ENCODE results near the gene KCNF1. TPM values are rescaled to one million over a fixed set of nuclear protein-coding genes. Genes with fewer than 3 reads are reported as not detected.

The KCNF1 gene
- total RNA-seq, 4 donors from 2014 or later: 20.2 to 51.7 (median 44.4) TPM

DNA sequence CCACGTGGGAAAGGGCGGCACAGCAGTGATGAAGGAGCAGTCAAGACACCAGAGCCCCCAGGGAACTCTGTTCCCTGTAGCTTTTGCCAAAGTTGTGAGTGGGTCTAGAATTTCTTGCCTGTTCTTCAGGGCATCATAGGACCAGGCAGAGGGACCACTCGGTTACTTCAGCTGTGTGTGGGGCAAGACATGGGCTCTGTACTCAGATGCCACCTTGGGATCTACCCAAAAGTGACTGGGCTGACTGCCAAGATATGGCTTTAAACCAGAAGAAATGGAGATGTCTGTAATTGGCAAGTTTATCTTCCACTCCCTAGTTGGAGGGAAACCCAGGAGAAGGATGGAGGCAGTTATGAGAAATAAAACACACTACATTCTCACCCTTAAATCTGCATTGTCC, 29.6 kb downstream of the KCNF1 start:
- TF ChIP-seq EP300 (IDR thresholded peaks at IDR 0.05) (no peak), POLR2AphosphoS5 (IDR thresholded peaks at IDR 0.05) (no peak), POLR2A (IDR thresholded peaks at IDR 0.05; ENCODE audit: low read depth) (no peak)
- TF ChIP-seq, protein P1, sequence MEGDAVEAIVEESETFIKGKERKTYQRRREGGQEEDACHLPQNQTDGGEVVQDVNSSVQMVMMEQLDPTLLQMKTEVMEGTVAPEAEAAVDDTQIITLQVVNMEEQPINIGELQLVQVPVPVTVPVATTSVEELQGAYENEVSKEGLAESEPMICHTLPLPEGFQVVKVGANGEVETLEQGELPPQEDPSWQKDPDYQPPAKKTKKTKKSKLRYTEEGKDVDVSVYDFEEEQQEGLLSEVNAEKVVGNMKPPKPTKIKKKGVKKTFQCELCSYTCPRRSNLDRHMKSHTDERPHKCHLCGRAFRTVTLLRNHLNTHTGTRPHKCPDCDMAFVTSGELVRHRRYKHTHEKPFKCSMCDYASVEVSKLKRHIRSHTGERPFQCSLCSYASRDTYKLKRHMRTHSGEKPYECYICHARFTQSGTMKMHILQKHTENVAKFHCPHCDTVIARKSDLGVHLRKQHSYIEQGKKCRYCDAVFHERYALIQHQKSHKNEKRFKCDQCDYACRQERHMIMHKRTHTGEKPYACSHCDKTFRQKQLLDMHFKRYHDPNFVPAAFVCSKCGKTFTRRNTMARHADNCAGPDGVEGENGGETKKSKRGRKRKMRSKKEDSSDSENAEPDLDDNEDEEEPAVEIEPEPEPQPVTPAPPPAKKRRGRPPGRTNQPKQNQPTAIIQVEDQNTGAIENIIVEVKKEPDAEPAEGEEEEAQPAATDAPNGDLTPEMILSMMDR (IDR thresholded peaks at IDR 0.05): no peak
- DNase-seq (ENCODE audit: extremely low spot score): no peak
- 69% methylated on average over 3 of the region's 3 CpGs for WGBS
- Histone ChIP-seq H3K27ac (replicated peaks in 1 of 4) (no peak overlapping the region), H3K4me3 (no peak overlapping the region), H3K9me3 (peaks cover 0 to 19% (median 14%) of the 10 kb centered on the region in 4 donors), H3K27me3 (peaks cover 0 to 21% (median 0%) of the 10 kb centered on the region in 4 donors), H3K36me3 (no peaks in the 10 kb centered on the region), H3K4me1 (no peaks in the 10 kb centered on the region)
- intact Hi-C loops (cut with DNase I): no loop called here

DNA sequence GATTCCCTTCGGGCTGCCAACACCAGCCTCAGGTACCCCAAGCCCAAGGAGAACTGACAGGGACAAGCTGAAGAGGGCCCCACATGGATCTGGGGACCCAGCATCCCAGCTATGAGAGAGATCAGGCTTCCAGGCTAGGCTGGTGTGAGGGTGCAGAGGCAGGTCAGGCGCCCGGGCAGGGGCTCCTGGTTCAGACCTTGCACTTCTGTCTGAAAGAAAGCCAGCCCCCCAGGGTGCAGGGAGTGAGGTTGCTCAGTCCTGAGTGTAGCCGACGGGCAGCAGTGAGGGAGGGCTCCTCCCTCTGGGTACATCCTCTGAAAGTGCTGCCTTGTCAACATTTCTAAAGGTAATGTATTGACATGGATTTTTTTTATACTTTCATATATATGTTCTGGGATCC, 33.1 kb downstream of the KCNF1 start:
- H3K4me1 ChIP-seq: no peaks in the 10 kb centered on the region
- peaks cover 0 to under 1% (median under 1%) of the 10 kb centered on the region in 4 donors for H3K9me3 ChIP-seq
- H3K27ac ChIP-seq (replicated peaks in 1 of 4): no peak overlapping the region
- H3K27me3 ChIP-seq: peaks cover 0 to 28% (median 0%) of the 10 kb centered on the region in 4 donors
- no peaks in the 10 kb centered on the region for H3K36me3 ChIP-seq
- TF ChIP-seq POLR2AphosphoS5 (IDR thresholded peaks at IDR 0.05) (no peak), POLR2A (IDR thresholded peaks at IDR 0.05; ENCODE audit: low read depth) (no peak), EP300 (IDR thresholded peaks at IDR 0.05) (no peak)
- TF ChIP-seq, protein P1 (IDR thresholded peaks at IDR 0.05): no peak
- DNase-seq (ENCODE audit: extremely low spot score): no peak
- no peak overlapping the region for H3K4me3 ChIP-seq
- intact Hi-C loops (cut with DNase I): no loop called here
- WGBS: 73% methylated on average over 2 of the region's 5 CpGs

DNA sequence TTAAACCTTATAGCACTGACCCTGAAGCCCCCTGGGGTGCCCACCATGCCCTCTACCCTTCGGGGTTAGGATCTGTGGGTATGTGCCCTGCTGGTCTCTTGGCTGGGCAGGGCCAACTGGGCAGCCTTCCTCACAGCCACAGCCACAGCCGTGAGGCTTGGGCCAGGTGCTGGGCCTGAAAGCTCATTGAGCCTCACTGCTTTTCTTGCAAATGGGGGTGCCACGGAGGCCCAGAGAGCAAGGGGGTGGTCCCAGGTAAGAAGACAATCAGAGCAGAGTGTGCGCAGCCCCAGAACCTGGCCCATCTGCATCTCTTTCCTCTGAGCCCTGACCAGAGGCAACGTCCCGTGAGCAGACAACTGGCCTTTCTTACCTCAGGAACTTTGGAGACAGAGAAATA, 34.7 kb downstream of the KCNF1 start:
- H3K4me3 ChIP-seq: no peak overlapping the region
- no peak overlapping the region for H3K27ac ChIP-seq (replicated peaks in 1 of 4)
- no peaks in the 10 kb centered on the region for H3K36me3 ChIP-seq
- no peaks in the 10 kb centered on the region for H3K4me1 ChIP-seq
- TF ChIP-seq EP300 (IDR thresholded peaks at IDR 0.05): no peak
- TF ChIP-seq POLR2A (IDR thresholded peaks at IDR 0.05; ENCODE audit: low read depth): no peak
- no peak for TF ChIP-seq POLR2AphosphoS5 (IDR thresholded peaks at IDR 0.05)
- TF ChIP-seq, protein P1 (IDR thresholded peaks at IDR 0.05): no peak
- 93% methylated on average over 6 of the region's 6 CpGs for WGBS
- DNase-seq (ENCODE audit: extremely low spot score): no peak
- intact Hi-C loops (cut with DNase I): no loop called here
- H3K9me3 ChIP-seq: no peaks in the 10 kb centered on the region
- H3K27me3 ChIP-seq: peaks cover 0 to 34% (median 0%) of the 10 kb centered on the region in 4 donors

DNA sequence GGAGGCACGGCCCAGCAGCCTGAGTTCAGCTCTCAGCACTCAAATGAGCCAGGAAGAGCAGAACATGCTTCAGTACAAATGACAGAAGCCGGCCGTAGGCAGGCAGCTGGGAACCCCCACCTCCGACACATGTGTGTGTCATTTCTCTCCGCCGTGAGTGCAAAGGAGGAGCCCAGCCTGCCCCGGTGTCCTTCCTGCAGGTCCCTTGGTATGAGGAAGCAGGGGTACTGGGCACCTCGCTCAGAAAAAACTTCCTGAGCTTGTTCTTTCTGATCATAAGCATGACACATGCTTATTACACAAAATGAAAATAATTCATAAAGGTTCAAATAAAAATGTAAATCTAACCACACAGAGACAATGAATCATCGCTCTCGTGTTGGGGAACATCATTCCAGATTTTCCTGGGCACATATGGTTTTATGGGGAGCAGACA, 35.3 kb downstream of the KCNF1 start:
- DNase-seq (ENCODE audit: extremely low spot score): no peak
- 57% methylated on average over 10 of the region's 10 CpGs for WGBS
- TF ChIP-seq EP300 (IDR thresholded peaks at IDR 0.05) (no peak), POLR2A (IDR thresholded peaks at IDR 0.05; ENCODE audit: low read depth) (no peak), POLR2AphosphoS5 (IDR thresholded peaks at IDR 0.05) (no peak)
- TF ChIP-seq, protein P1 (IDR thresholded peaks at IDR 0.05): no peak
- no peaks in the 10 kb centered on the region for H3K9me3 ChIP-seq
- no peaks in the 10 kb centered on the region for H3K4me1 ChIP-seq
- peaks cover 0 to 37% (median 0%) of the 10 kb centered on the region in 4 donors for H3K27me3 ChIP-seq
- H3K27ac ChIP-seq (replicated peaks in 1 of 4): no peak overlapping the region
- no peaks in the 10 kb centered on the region for H3K36me3 ChIP-seq
- intact Hi-C loops (cut with DNase I): no loop called here
- H3K4me3 ChIP-seq: no peak overlapping the region
